Measurements from ENCODE around the gene MET.

GRCh38 chr7:116711790-116712189 is 39.8 kb downstream of the MET start:
- TF ChIP-seq CTCF (conservative IDR thresholded peaks at IDR 0.05 in 1 of 2, IDR thresholded peaks at IDR 0.05 in 1 of 2; ENCODE audit: low read depth in 1 of 2, low read length in 2 of 2) (no peak), EZH2 (IDR thresholded peaks at IDR 0.05; ENCODE audit: low read length, missing control alignments) (no peak)

Data from fibroblast of lung (primary cell).